Measurements from ENCODE around the gene OLFML3. TPM values are rescaled to one million over a fixed set of nuclear protein-coding genes. Genes with fewer than 3 reads are reported as not detected.

OLFML3 gene
- total and polyA plus RNA-seq, 2 donors (not counting 1 experiment from before 2014, with no cell fraction given), result 0.32 TPM; not detected in 1

GRCh38 chr1:113977906-113978305 is 1.4 kb upstream of the OLFML3 start:
- POLR2A ChIA-PET, result no interaction called here
- H3K4me1 Mint-ChIP-seq, result peaks cover 11% of the 10 kb centered on the region
- no peak for ATAC-seq (ENCODE audit: low read depth)
- Histone ChIP-seq H2AFZ (ENCODE audit: insufficient read depth, low read depth, low read length, poor library complexity, severe bottlenecking) (no peak overlapping the region), H3K36me3 (replicated peaks in 1 of 2; ENCODE audit: control extremely low read depth in 1 of 2, control insufficient read depth in 1 of 2, extremely low read depth in 1 of 2, insufficient read depth in 2 of 2, low read length in 1 of 2) (peaks cover 7 to 15% of the 10 kb centered on the region in 2 experiments), H3K27ac (ENCODE audit: low read length in 2 of 2) (no peak overlapping the region), H3K27me3 (replicated peaks in 1 of 4; ENCODE audit: control extremely low read depth in 1 of 4, control insufficient read depth in 3 of 4, insufficient read depth in 4 of 4, low read length in 3 of 4) (no peaks in the 10 kb centered on the region), H3K9me3 (ENCODE audit: control extremely low read depth in 1 of 3, control insufficient read depth in 2 of 3, insufficient read depth in 1 of 3, low read length in 2 of 3) (no peaks in the 10 kb centered on the region), H3K9ac (ENCODE audit: low read length) (no peak overlapping the region), H4K20me1 (ENCODE audit: control insufficient read depth, insufficient read depth, low read length, poor library complexity, severe bottlenecking) (no peaks in the 10 kb centered on the region), H3K4me2 (replicated peaks; ENCODE audit: low read depth, low read length, poor library complexity, severe bottlenecking) (no peak overlapping the region), H3K4me3 (ENCODE audit: control extremely low read depth in 1 of 5, extremely low read depth in 1 of 5, insufficient read depth in 1 of 5, low read depth in 2 of 5, low read length in 4 of 5) (no peak overlapping the region), H3K79me2 (ENCODE audit: control insufficient read depth, insufficient read depth, low read length) (no peaks in the 10 kb centered on the region), H3K4me1 (ENCODE audit: control insufficient read depth in 2 of 2, insufficient read depth in 2 of 2, low read length in 2 of 2) (no peaks in the 10 kb centered on the region)
- H3K9me3 Mint-ChIP-seq (ENCODE audit: insufficient read depth), result no peaks in the 10 kb centered on the region
- TF ChIP-seq CTCF (IDR thresholded peaks at IDR 0.05), result no peak
- no peak for TF ChIP-seq EZH2 (IDR thresholded peaks at IDR 0.05; ENCODE audit: borderline replicate concordance, insufficient read depth, low read depth, low read length, poor library complexity, severe bottlenecking)
- H3K4me3 Mint-ChIP-seq, result no peak overlapping the region
- intact Hi-C loops (cut with micrococcal nuclease), result no loop called here
- H3K27ac Mint-ChIP-seq, result no peak overlapping the region
- CTCF ChIA-PET, result interaction anchor here (1.4 to 4.2 kb wide), 3 partner anchors 12 to 304 kb away, joined by 4 to 37 read pairs (median 5); no protein-coding TSS in a partner anchor
- no peaks in the 10 kb centered on the region for H3K27me3 Mint-ChIP-seq
- WGBS (ENCODE audit: insufficient coverage), result 92% methylated on average over 2 of the region's 3 CpGs
- DNase-seq, result no peak

- WGBS (ENCODE audit: insufficient coverage), result 98% methylated on average over 9 of the region's 10 CpGs
- Mint-ChIP-seq H3K4me3 (no peak overlapping the region), H3K27me3 (no peaks in the 10 kb centered on the region)
These were observed 836 bp downstream of the OLFML3 start for GRCh38 chr1:113980110-113980509.

More at GRCh38 chr1:113980110-113980509, 836 bp downstream of the OLFML3 start:
- ChIA-PET POLR2A (no interaction called here), CTCF (interaction anchor here (1.7 to 4.2 kb wide), 2 partner anchors 146 to 302 kb away, joined by 5 to 37 read pairs; no protein-coding TSS in a partner anchor)
- Histone ChIP-seq H3K4me2 (replicated peaks; ENCODE audit: low read depth, low read length, poor library complexity, severe bottlenecking) (no peak overlapping the region), H4K20me1 (ENCODE audit: control insufficient read depth, insufficient read depth, low read length, poor library complexity, severe bottlenecking) (no peaks in the 10 kb centered on the region), H3K79me2 (ENCODE audit: control insufficient read depth, insufficient read depth, low read length) (no peaks in the 10 kb centered on the region), H3K36me3 (replicated peaks in 1 of 2; ENCODE audit: control extremely low read depth in 1 of 2, control insufficient read depth in 1 of 2, extremely low read depth in 1 of 2, insufficient read depth in 2 of 2, low read length in 1 of 2) (no peaks in the 10 kb centered on the region), H3K9me3 (ENCODE audit: control extremely low read depth in 1 of 3, control insufficient read depth in 2 of 3, insufficient read depth in 1 of 3, low read length in 2 of 3) (peaks cover 0 to 1% (median 0%) of the 10 kb centered on the region in 3 donors), H3K4me1 (ENCODE audit: control insufficient read depth in 2 of 2, insufficient read depth in 2 of 2, low read length in 2 of 2) (no peaks in the 10 kb centered on the region), H3K4me3 (ENCODE audit: control extremely low read depth in 1 of 5, extremely low read depth in 1 of 5, insufficient read depth in 1 of 5, low read depth in 2 of 5, low read length in 4 of 5) (no peak overlapping the region), H3K27ac (ENCODE audit: low read length in 2 of 2) (no peak overlapping the region), H3K27me3 (replicated peaks in 1 of 4; ENCODE audit: control extremely low read depth in 1 of 4, control insufficient read depth in 3 of 4, insufficient read depth in 4 of 4, low read length in 3 of 4) (no peaks in the 10 kb centered on the region), H3K9ac (ENCODE audit: low read length) (no peak overlapping the region), H2AFZ (ENCODE audit: insufficient read depth, low read depth, low read length, poor library complexity, severe bottlenecking) (no peak overlapping the region)
- no peak for ATAC-seq (ENCODE audit: low read depth)
- Mint-ChIP-seq H3K27ac (no peak overlapping the region), H3K9me3 (ENCODE audit: insufficient read depth) (no peaks in the 10 kb centered on the region), H3K4me1 (peaks cover 11% of the 10 kb centered on the region)
- no peak for DNase-seq
- TF ChIP-seq CTCF (IDR thresholded peaks at IDR 0.05) (no peak), EZH2 (IDR thresholded peaks at IDR 0.05; ENCODE audit: borderline replicate concordance, insufficient read depth, low read depth, low read length, poor library complexity, severe bottlenecking) (no peak)
- intact Hi-C loops (cut with micrococcal nuclease), result no loop called here

Data from B cell (primary cell).